Measurements from ENCODE around the gene RNF4.

RNF4 gene

DNA sequence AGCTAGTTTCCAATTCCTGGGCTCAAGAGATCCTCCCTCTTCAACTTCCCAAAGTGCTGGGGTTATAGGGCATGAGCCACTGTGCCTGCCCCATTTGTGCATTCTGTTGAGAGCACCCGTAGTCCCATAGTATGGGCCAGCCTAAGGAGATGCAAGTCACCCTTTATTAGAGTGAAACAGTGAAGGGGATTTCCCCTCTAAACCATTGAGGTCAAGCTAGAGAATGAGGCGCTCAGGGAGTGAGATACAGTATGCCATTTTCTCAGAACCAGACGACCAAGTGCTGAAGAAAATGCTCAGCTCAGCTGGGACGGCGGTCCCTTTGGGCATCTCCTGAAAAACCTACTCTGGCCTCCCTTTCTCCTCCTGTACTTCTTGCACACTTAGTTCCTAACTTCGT, 18.7 kb downstream of the RNF4 start:
- no peak for DNase-seq (ENCODE audit: extremely low read depth, low read depth)
- TF ChIP-seq CTCF (IDR thresholded peaks at IDR 0.05; ENCODE audit: low read depth, low read length, missing control alignments): no peak
- no peak overlapping the region for H3K4me3 ChIP-seq (replicated peaks; ENCODE audit: low read depth, low read length)

- no peak for TF ChIP-seq CTCF (IDR thresholded peaks at IDR 0.05; ENCODE audit: low read depth, low read length, missing control alignments)
- DNase-seq (ENCODE audit: extremely low read depth, low read depth): no peak
- no peak overlapping the region for H3K4me3 ChIP-seq (replicated peaks; ENCODE audit: low read depth, low read length)
Measured at GRCh38 chr4:2489081-2489805, 20.3 kb downstream of the RNF4 start.

- no peak for TF ChIP-seq CTCF (IDR thresholded peaks at IDR 0.05; ENCODE audit: low read depth, low read length, missing control alignments)
- DNase-seq (ENCODE audit: extremely low read depth, low read depth): no peak
Measured at GRCh38 chr4:2489841-2490552, 21.1 kb downstream of the RNF4 start.

GRCh38 chr4:2492970-2493369, 24.1 kb downstream of the RNF4 start:
- no peak for DNase-seq (ENCODE audit: extremely low read depth, low read depth)
- H3K4me3 ChIP-seq (replicated peaks; ENCODE audit: low read depth, low read length): no peak overlapping the region
- TF ChIP-seq CTCF (IDR thresholded peaks at IDR 0.05; ENCODE audit: low read depth, low read length, missing control alignments): no peak

More at GRCh38 chr4:2489841-2490552, 21.1 kb downstream of the RNF4 start:
- H3K4me3 ChIP-seq (replicated peaks; ENCODE audit: low read depth, low read length): no peak overlapping the region

DNA sequence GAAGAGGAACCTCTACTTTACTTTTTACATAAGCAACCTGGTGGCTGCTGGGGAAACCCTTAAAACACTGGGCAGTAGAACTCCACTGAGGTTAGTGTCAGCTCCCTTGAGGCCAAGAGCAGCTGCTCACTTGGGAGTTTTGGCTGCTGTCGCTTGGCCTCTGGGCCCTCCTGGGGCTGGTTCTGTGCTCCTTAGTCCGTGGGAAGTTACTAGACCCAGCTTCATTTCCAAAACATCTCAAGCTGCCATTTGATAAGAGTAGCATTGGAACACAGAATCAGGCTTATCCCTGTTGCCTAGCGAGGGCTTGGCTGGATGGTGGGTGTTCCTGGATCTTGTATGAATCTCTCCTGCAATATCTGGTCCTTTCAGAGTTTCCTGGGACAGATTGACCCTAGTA, 26.1 kb downstream of the RNF4 start:
- TF ChIP-seq CTCF (IDR thresholded peaks at IDR 0.05; ENCODE audit: low read depth, low read length, missing control alignments): no peak

GRCh38 chr4:2497324-2497723, 28.4 kb downstream of the RNF4 start:
- no peak for DNase-seq (ENCODE audit: extremely low read depth, low read depth)
- TF ChIP-seq CTCF (IDR thresholded peaks at IDR 0.05; ENCODE audit: low read depth, low read length, missing control alignments): no peak
- H3K4me3 ChIP-seq (replicated peaks; ENCODE audit: low read depth, low read length): no peak overlapping the region

More for the DNA sequence above, 26.1 kb downstream of the RNF4 start:
- DNase-seq (ENCODE audit: extremely low read depth, low read depth): no peak
- no peak overlapping the region for H3K4me3 ChIP-seq (replicated peaks; ENCODE audit: low read depth, low read length)
